GM18873 (cell line): ENCODE measurements around the gene PPP1R13B.

Source experiments
- ATAC-seq: cut with Tn5 transposase; IDR thresholded peaks from one replicate; pipeline ENCODE4 v1.9.1; 2021; ENCODE audit warnings: mild to moderate bottlenecking, moderate library complexity, moderate number of reproducible peaks; ENCODE audit not compliant: unreplicated experiment, low FRiP score

The PPP1R13B gene

GRCh38 chr14:103836976-103837725 lies 10.2 kb downstream of the PPP1R13B start:
- ATAC-seq: no peak

GRCh38 chr14:103834956-103835355 lies 12.4 kb downstream of the PPP1R13B start:
- no peak for ATAC-seq

- no peak for ATAC-seq
Measured at GRCh38 chr14:103833711-103834110, 13.7 kb downstream of the PPP1R13B start.

- ATAC-seq: no peak
Measured at GRCh38 chr14:103832046-103832445, 15.3 kb downstream of the PPP1R13B start.

GRCh38 chr14:103830511-103831270 lies 16.7 kb downstream of the PPP1R13B start:
- ATAC-seq: no peak

- ATAC-seq: no peak
Measured at GRCh38 chr14:103828315-103828967, 18.9 kb downstream of the PPP1R13B start.

- no peak for ATAC-seq
Measured at GRCh38 chr14:103825101-103825500, 22.3 kb downstream of the PPP1R13B start.

GRCh38 chr14:103820908-103821307 lies 26.5 kb downstream of the PPP1R13B start:
- no peak for ATAC-seq

GRCh38 chr14:103820382-103820781 lies 27.0 kb downstream of the PPP1R13B start:
- no peak for ATAC-seq

- ATAC-seq: no peak
Measured at GRCh38 chr14:103819503-103820307, 27.7 kb downstream of the PPP1R13B start.

- no peak for ATAC-seq
Measured at GRCh38 chr14:103818870-103819269, 28.5 kb downstream of the PPP1R13B start.

GRCh38 chr14:103818422-103818821 lies 29.0 kb downstream of the PPP1R13B start:
- ATAC-seq: no peak

GRCh38 chr14:103817595-103817994 lies 29.8 kb downstream of the PPP1R13B start:
- ATAC-seq: no peak

- ATAC-seq: no peak
Measured at GRCh38 chr14:103816991-103817390, 30.4 kb downstream of the PPP1R13B start.

- ATAC-seq: no peak
Measured at GRCh38 chr14:103815253-103815652, 32.1 kb downstream of the PPP1R13B start.

- no peak for ATAC-seq
Measured at GRCh38 chr14:103811189-103811588, 36.2 kb downstream of the PPP1R13B start.

GRCh38 chr14:103808403-103809001 lies 38.9 kb downstream of the PPP1R13B start:
- ATAC-seq: no peak

- ATAC-seq: no peak
Measured at GRCh38 chr14:103806805-103807204, 40.6 kb downstream of the PPP1R13B start.

GRCh38 chr14:103805708-103806107 lies 41.7 kb downstream of the PPP1R13B start:
- no peak for ATAC-seq

GRCh38 chr14:103803661-103804060 lies 43.7 kb downstream of the PPP1R13B start:
- ATAC-seq: no peak
